ENCODE results near the gene SFT2D3.

DNA sequence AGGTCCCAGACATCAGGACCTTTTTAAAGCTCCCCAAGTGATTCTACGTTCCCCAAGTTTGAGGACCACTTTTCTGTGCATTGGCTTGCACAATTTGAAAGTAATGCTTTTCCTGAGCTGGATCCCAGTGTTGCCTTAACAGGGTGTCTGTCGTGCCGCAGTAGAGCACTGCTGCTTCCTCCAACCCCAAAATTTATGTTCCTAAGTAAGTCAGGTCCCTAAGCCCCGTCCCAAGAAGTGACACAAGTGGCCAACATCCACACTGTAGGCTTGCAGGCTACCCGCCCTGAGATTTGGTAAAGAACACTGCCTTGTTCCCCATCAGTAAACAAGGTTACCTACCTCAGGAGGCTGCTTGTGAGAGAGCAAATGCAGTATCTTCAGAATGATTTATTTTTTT, 2.0 kb downstream of the SFT2D3 start:
- TF ChIP-seq, protein P1, sequence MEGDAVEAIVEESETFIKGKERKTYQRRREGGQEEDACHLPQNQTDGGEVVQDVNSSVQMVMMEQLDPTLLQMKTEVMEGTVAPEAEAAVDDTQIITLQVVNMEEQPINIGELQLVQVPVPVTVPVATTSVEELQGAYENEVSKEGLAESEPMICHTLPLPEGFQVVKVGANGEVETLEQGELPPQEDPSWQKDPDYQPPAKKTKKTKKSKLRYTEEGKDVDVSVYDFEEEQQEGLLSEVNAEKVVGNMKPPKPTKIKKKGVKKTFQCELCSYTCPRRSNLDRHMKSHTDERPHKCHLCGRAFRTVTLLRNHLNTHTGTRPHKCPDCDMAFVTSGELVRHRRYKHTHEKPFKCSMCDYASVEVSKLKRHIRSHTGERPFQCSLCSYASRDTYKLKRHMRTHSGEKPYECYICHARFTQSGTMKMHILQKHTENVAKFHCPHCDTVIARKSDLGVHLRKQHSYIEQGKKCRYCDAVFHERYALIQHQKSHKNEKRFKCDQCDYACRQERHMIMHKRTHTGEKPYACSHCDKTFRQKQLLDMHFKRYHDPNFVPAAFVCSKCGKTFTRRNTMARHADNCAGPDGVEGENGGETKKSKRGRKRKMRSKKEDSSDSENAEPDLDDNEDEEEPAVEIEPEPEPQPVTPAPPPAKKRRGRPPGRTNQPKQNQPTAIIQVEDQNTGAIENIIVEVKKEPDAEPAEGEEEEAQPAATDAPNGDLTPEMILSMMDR (IDR thresholded peaks at IDR 0.05 in 2 of 3, conservative IDR thresholded peaks at IDR 0.05 in 1 of 3; ENCODE audit: borderline replicate concordance in 1 of 3, insufficient read depth in 1 of 3, low read depth in 2 of 3, low read length in 2 of 3) = no peak
- 0 out of 2 replicates have a peak, but pooled peaks have one; percentile 22 for TF ChIP-seq POLR2AphosphoS5 (IDR thresholded peaks at IDR 0.05; ENCODE audit: low read depth, low read length)
- TF ChIP-seq, protein P2, sequence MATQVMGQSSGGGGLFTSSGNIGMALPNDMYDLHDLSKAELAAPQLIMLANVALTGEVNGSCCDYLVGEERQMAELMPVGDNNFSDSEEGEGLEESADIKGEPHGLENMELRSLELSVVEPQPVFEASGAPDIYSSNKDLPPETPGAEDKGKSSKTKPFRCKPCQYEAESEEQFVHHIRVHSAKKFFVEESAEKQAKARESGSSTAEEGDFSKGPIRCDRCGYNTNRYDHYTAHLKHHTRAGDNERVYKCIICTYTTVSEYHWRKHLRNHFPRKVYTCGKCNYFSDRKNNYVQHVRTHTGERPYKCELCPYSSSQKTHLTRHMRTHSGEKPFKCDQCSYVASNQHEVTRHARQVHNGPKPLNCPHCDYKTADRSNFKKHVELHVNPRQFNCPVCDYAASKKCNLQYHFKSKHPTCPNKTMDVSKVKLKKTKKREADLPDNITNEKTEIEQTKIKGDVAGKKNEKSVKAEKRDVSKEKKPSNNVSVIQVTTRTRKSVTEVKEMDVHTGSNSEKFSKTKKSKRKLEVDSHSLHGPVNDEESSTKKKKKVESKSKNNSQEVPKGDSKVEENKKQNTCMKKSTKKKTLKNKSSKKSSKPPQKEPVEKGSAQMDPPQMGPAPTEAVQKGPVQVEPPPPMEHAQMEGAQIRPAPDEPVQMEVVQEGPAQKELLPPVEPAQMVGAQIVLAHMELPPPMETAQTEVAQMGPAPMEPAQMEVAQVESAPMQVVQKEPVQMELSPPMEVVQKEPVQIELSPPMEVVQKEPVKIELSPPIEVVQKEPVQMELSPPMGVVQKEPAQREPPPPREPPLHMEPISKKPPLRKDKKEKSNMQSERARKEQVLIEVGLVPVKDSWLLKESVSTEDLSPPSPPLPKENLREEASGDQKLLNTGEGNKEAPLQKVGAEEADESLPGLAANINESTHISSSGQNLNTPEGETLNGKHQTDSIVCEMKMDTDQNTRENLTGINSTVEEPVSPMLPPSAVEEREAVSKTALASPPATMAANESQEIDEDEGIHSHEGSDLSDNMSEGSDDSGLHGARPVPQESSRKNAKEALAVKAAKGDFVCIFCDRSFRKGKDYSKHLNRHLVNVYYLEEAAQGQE (IDR thresholded peaks at IDR 0.05; ENCODE audit: low read depth) = no peak
- no peak for TF ChIP-seq ZNF274 (IDR thresholded peaks at IDR 0.05; ENCODE audit: low read depth, low read length)
- no peak for TF ChIP-seq EZH2phosphoT487 (IDR thresholded peaks at IDR 0.05; ENCODE audit: borderline replicate concordance)
- no peak for TF ChIP-seq POLR2A (IDR thresholded peaks at IDR 0.05; ENCODE audit: borderline replicate concordance, extremely low read depth, insufficient read depth, insufficient read length)
- TF ChIP-seq SIN3A (IDR thresholded peaks at IDR 0.05; ENCODE audit: low read depth) = no peak
- TF ChIP-seq EZH2 (IDR thresholded peaks at IDR 0.05) = no peak
- TF ChIP-seq YY1 (IDR thresholded peaks at IDR 0.05; ENCODE audit: extremely low read depth, insufficient replicate concordance, low read depth, low read length) = no peak
- TF ChIP-seq ZFX (IDR thresholded peaks at IDR 0.05) = no peak
- TF ChIP-seq SP1 (IDR thresholded peaks at IDR 0.05; ENCODE audit: low read depth) = no peak
- no peak for TF ChIP-seq RAD21 (IDR thresholded peaks at IDR 0.05; ENCODE audit: low read depth)
- no peak for TF ChIP-seq CBX3 (IDR thresholded peaks at IDR 0.05; ENCODE audit: low read depth)
- TF ChIP-seq, protein P3, sequence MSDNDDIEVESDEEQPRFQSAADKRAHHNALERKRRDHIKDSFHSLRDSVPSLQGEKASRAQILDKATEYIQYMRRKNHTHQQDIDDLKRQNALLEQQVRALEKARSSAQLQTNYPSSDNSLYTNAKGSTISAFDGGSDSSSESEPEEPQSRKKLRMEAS (IDR thresholded peaks at IDR 0.05) = no peak

All from HCT116 (cell line).